Rectal smooth muscle tissue (tissue), 1 donor: ENCODE results near the gene SYTL3.
"Not testable (repeated sequence)": the region's sequence is repeated elsewhere in the genome, so short reads cannot be mapped to it uniquely, and the experiment has no call there.

Experiments
- H3K27ac ChIP-seq: one replicate; pipeline ENCODE4 v1.7.0; 2013; ENCODE audit warnings: low read depth, low read length, inconsistent platforms
- H3K27me3 ChIP-seq: one replicate; pipeline ENCODE4 v1.7.0; 2013; ENCODE audit warnings: low read length; ENCODE audit not compliant: control insufficient read depth, insufficient read depth
- H3K36me3 ChIP-seq: one replicate; pipeline ENCODE4 v1.7.0; 2013; ENCODE audit warnings: low read length; ENCODE audit not compliant: control insufficient read depth, insufficient read depth
- H3K4me1 ChIP-seq: one replicate; pipeline ENCODE4 v1.7.0; 2013; ENCODE audit warnings: low read length; ENCODE audit not compliant: control insufficient read depth, insufficient read depth
- H3K4me3 ChIP-seq: one replicate; pipeline ENCODE4 v1.7.0; 2013; ENCODE audit warnings: low read length
- H3K9ac ChIP-seq: one replicate; pipeline ENCODE4 v1.7.0; 2013; ENCODE audit warnings: low read length

Gene SYTL3

GRCh38 chr6:158626360-158627167, 23.3 kb upstream of the SYTL3 start:
- Histone ChIP-seq H3K27me3 (no peaks in the 10 kb centered on the region), H3K36me3 (peaks cover 16% of the 10 kb centered on the region), H3K27ac (no peak overlapping the region), H3K4me1 (no peaks in the 10 kb centered on the region), H3K4me3 (no peak overlapping the region), H3K9ac (no peak overlapping the region)

GRCh38 chr6:158627168-158627939, 22.5 kb upstream of the SYTL3 start:
- Histone ChIP-seq H3K4me1 (no peaks in the 10 kb centered on the region), H3K27me3 (no peaks in the 10 kb centered on the region), H3K36me3 (peaks cover 14% of the 10 kb centered on the region), H3K9ac (no peak overlapping the region), H3K27ac (no peak overlapping the region), H3K4me3 (no peak overlapping the region)

- H3K27ac ChIP-seq: no peak overlapping the region
- H3K36me3 ChIP-seq: peaks cover 14% of the 10 kb centered on the region
- no peak overlapping the region for H3K4me3 ChIP-seq
Measured at GRCh38 chr6:158627940-158628211, 22.0 kb upstream of the SYTL3 start.

GRCh38 chr6:158628542-158628941, 21.3 kb upstream of the SYTL3 start:
- H3K4me1 ChIP-seq: no peaks in the 10 kb centered on the region
- no peak overlapping the region for H3K9ac ChIP-seq
- peaks cover 14% of the 10 kb centered on the region for H3K36me3 ChIP-seq
- H3K4me3 ChIP-seq: no peak overlapping the region
- no peaks in the 10 kb centered on the region for H3K27me3 ChIP-seq
- H3K27ac ChIP-seq: no peak overlapping the region

More at GRCh38 chr6:158627940-158628211, 22.0 kb upstream of the SYTL3 start:
- no peaks in the 10 kb centered on the region for H3K27me3 ChIP-seq
- H3K4me1 ChIP-seq: no peaks in the 10 kb centered on the region
- no peak overlapping the region for H3K9ac ChIP-seq

- Histone ChIP-seq H3K4me1 (no peaks in the 10 kb centered on the region), H3K36me3 (peaks cover 14% of the 10 kb centered on the region), H3K9ac (no peak overlapping the region), H3K27ac (no peak overlapping the region), H3K4me3 (no peak overlapping the region), H3K27me3 (no peaks in the 10 kb centered on the region)
Measured at GRCh38 chr6:158629367-158630221, 20.3 kb upstream of the SYTL3 start.

GRCh38 chr6:158630938-158631616, 18.8 kb upstream of the SYTL3 start:
- H3K4me1 ChIP-seq: no peaks in the 10 kb centered on the region
- H3K36me3 ChIP-seq: peaks cover 19% of the 10 kb centered on the region
- peak overlapping the region; percentile 3 for H3K4me3 ChIP-seq
- no peak overlapping the region for H3K27ac ChIP-seq
- no peaks in the 10 kb centered on the region for H3K27me3 ChIP-seq
- no peak overlapping the region for H3K9ac ChIP-seq

GRCh38 chr6:158631678-158632537, 17.9 kb upstream of the SYTL3 start:
- peak overlapping the region; percentile 52 for H3K27ac ChIP-seq
- H3K36me3 ChIP-seq: peaks cover 18% of the 10 kb centered on the region
- no peak overlapping the region for H3K9ac ChIP-seq
- H3K4me3 ChIP-seq: peak overlapping the region; percentile 3
- H3K4me1 ChIP-seq: no peaks in the 10 kb centered on the region
- no peaks in the 10 kb centered on the region for H3K27me3 ChIP-seq

- H3K36me3 ChIP-seq: peaks cover 16% of the 10 kb centered on the region
- not testable (repeated sequence) for H3K9ac ChIP-seq, H3K27ac ChIP-seq, H3K27me3 ChIP-seq, H3K4me1 ChIP-seq, H3K4me3 ChIP-seq
Measured at GRCh38 chr6:158632538-158633119, 17.2 kb upstream of the SYTL3 start.

- no peaks in the 10 kb centered on the region for H3K4me1 ChIP-seq
- H3K27me3 ChIP-seq: no peaks in the 10 kb centered on the region
- H3K36me3 ChIP-seq: peaks cover 13% of the 10 kb centered on the region
- H3K27ac ChIP-seq: no peak overlapping the region
- no peak overlapping the region for H3K4me3 ChIP-seq
- no peak overlapping the region for H3K9ac ChIP-seq
Measured at GRCh38 chr6:158633127-158633526, 16.7 kb upstream of the SYTL3 start.

- no peaks in the 10 kb centered on the region for H3K4me1 ChIP-seq
- peaks cover 13% of the 10 kb centered on the region for H3K36me3 ChIP-seq
- no peak overlapping the region for H3K9ac ChIP-seq
- H3K27me3 ChIP-seq: no peaks in the 10 kb centered on the region
- H3K27ac ChIP-seq: no peak overlapping the region
- no peak overlapping the region for H3K4me3 ChIP-seq
Measured at GRCh38 chr6:158634695-158635426, 15.0 kb upstream of the SYTL3 start.
